ENCODE measurements around the gene MYO6.
"Not testable (repeated sequence)": the region's sequence is repeated elsewhere in the genome, so short reads cannot be mapped to it uniquely, and the experiment has no call there.

Gene MYO6

GRCh38 chr6:75870389-75870788, 121.3 kb downstream of the MYO6 start:
- H3K27ac ChIP-seq = no peak overlapping the region

GRCh38 chr6:75874224-75874623, 125.2 kb downstream of the MYO6 start:
- Histone ChIP-seq H3K4me3 (no peak overlapping the region), H3K27ac (no peak overlapping the region)

More at GRCh38 chr6:75870389-75870788, 121.3 kb downstream of the MYO6 start:
- no peak overlapping the region for H3K4me3 ChIP-seq

GRCh38 chr6:75876152-75876551, 127.1 kb downstream of the MYO6 start:
- Histone ChIP-seq H3K4me3 (no peak overlapping the region), H3K27ac (no peak overlapping the region)

GRCh38 chr6:75880305-75880704, 131.3 kb downstream of the MYO6 start:
- H3K4me3 ChIP-seq = no peak overlapping the region
- no peak overlapping the region for H3K27ac ChIP-seq

- no peak overlapping the region for H3K4me3 ChIP-seq
- no peak overlapping the region for H3K27ac ChIP-seq
Measured at GRCh38 chr6:75882734-75883133, 133.7 kb downstream of the MYO6 start.

- Histone ChIP-seq H3K27ac (no peak overlapping the region), H3K4me3 (no peak overlapping the region)
Measured at GRCh38 chr6:75884822-75885221, 135.8 kb downstream of the MYO6 start.

- no peak overlapping the region for H3K27ac ChIP-seq
- H3K4me3 ChIP-seq = no peak overlapping the region
Measured at GRCh38 chr6:75892384-75892783, 143.3 kb downstream of the MYO6 start.

GRCh38 chr6:75893058-75893775, 144.2 kb downstream of the MYO6 start:
- H3K4me3 ChIP-seq = no peak overlapping the region
- no peak overlapping the region for H3K27ac ChIP-seq

GRCh38 chr6:75893776-75894152, 144.7 kb downstream of the MYO6 start:
- H3K27ac ChIP-seq = no peak overlapping the region
- H3K4me3 ChIP-seq = no peak overlapping the region

GRCh38 chr6:75896526-75896925, 147.5 kb downstream of the MYO6 start:
- Histone ChIP-seq H3K27ac (no peak overlapping the region), H3K4me3 (no peak overlapping the region)

GRCh38 chr6:75900216-75900615, 151.2 kb downstream of the MYO6 start:
- H3K4me3 ChIP-seq, H3K27ac ChIP-seq: not testable (repeated sequence)

GRCh38 chr6:75905129-75905528, 156.1 kb downstream of the MYO6 start:
- not testable (repeated sequence) for H3K4me3 ChIP-seq, H3K27ac ChIP-seq

GRCh38 chr6:75906871-75907270, 157.8 kb downstream of the MYO6 start:
- Histone ChIP-seq H3K4me3 (no peak overlapping the region), H3K27ac (no peak overlapping the region)

GRCh38 chr6:75907444-75907843, 158.4 kb downstream of the MYO6 start:
- Histone ChIP-seq H3K27ac (no peak overlapping the region), H3K4me3 (no peak overlapping the region)

GRCh38 chr6:75913040-75913439, 164.0 kb downstream of the MYO6 start:
- Histone ChIP-seq H3K4me3 (no peak overlapping the region), H3K27ac (no peak overlapping the region)

GRCh38 chr6:75922226-75922625, 173.2 kb downstream of the MYO6 start:
- no peak overlapping the region for H3K4me3 ChIP-seq
- no peak overlapping the region for H3K27ac ChIP-seq

GRCh38 chr6:75926293-75927168, 177.5 kb downstream of the MYO6 start:
- Histone ChIP-seq H3K4me3 (no peak overlapping the region), H3K27ac (no peak overlapping the region)

GRCh38 chr6:75931011-75931680, 182.1 kb downstream of the MYO6 start:
- Histone ChIP-seq H3K4me3 (no peak overlapping the region), H3K27ac (peak overlapping the region in 3 of 21 experiments; percentile 19 to 22 (median 21))

- peak overlapping the region in 2 of 21 experiments; percentile 21 to 44 for H3K27ac ChIP-seq
- H3K4me3 ChIP-seq = no peak overlapping the region
Measured at GRCh38 chr6:75932067-75932466, 183.0 kb downstream of the MYO6 start.

- no peak overlapping the region for H3K4me3 ChIP-seq
- no peak overlapping the region for H3K27ac ChIP-seq
Measured at GRCh38 chr6:75933387-75933975, 184.4 kb downstream of the MYO6 start.
